Measurements from ENCODE around the gene TRIOBP. TPM values are rescaled to one million over a fixed set of nuclear protein-coding genes. Genes with fewer than 3 reads are reported as not detected.

Gene TRIOBP
- total RNA-seq, 1 donor from 2014 or later, result 53.2 TPM

Other genes starting within 250 kb of the TRIOBP start
- gene MFNG, start 210.7 kb upstream of the TRIOBP start, total RNA-seq, result 3.2 and 4.7 TPM in 2 replicates
- gene CARD10, start 177.6 kb upstream of the TRIOBP start, total RNA-seq, result 7.0 and 7.3 TPM in 2 replicates
- gene CDC42EP1, start 136.6 kb upstream of the TRIOBP start, total RNA-seq, result 22.6 and 26.1 TPM in 2 replicates
- not detected in 2 replicates for gene LGALS2, start 117.0 kb upstream of the TRIOBP start, total RNA-seq
- 85.1 and 88.6 TPM in 2 replicates for gene GGA1, start 88.2 kb upstream of the TRIOBP start, total RNA-seq
- 36.4 and 36.6 TPM in 2 replicates for gene SH3BP1, start 57.4 kb upstream of the TRIOBP start, total RNA-seq
- gene PDXP, start 38.3 kb upstream of the TRIOBP start, total RNA-seq, result 51.5 and 55.3 TPM in 2 replicates
- 16.1 and 21.0 TPM in 2 replicates for gene LGALS1, start 21.4 kb upstream of the TRIOBP start, total RNA-seq
- 43.3 and 44.5 TPM in 2 replicates for gene NOL12, start 10.7 kb upstream of the TRIOBP start, total RNA-seq
- 53.1 and 55.8 TPM in 2 replicates for gene GCAT, start 110.9 kb downstream of the TRIOBP start, total RNA-seq
- gene GALR3, start 126.3 kb downstream of the TRIOBP start, total RNA-seq, result 0.49 TPM in 1 of 2 replicates, not detected in the other
- gene ANKRD54, start 147.3 kb downstream of the TRIOBP start, total RNA-seq, result 31.3 and 31.7 TPM in 2 replicates
- gene EIF3L, start 152.4 kb downstream of the TRIOBP start, total RNA-seq, result 725 and 748 TPM in 2 replicates
- 49.1 and 54.4 TPM in 2 replicates for gene MICALL1, start 209.2 kb downstream of the TRIOBP start, total RNA-seq